HG02798 (cell line): ENCODE data around the gene UMAD1.

Experiments used
- ATAC-seq: cut with Tn5 transposase; IDR thresholded peaks from one replicate; pipeline ENCODE4 v1.9.1; 2021; ENCODE audit warnings: mild to moderate bottlenecking; ENCODE audit not compliant: unreplicated experiment, poor library complexity

The UMAD1 gene

DNA sequence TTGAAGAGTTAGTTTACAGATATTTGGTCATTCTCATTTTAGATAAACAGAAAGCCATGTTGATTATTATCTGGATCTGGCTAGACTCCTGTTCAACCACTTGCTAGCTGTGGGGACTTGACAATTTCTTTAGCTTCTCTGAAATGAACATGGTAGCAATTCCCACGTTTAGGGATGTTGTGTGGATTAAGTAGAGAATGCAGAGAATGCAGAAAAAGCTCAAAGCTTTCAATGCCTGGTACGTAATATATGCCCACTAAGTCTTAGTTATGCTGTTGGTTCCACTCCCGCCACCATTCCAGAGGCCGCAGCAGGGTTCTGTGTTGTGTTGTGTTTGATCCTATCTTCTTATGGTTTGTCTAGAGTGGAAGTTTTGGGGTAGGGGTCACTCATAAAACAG is 117.0 kb downstream of the UMAD1 start:
- ATAC-seq: no peak

DNA sequence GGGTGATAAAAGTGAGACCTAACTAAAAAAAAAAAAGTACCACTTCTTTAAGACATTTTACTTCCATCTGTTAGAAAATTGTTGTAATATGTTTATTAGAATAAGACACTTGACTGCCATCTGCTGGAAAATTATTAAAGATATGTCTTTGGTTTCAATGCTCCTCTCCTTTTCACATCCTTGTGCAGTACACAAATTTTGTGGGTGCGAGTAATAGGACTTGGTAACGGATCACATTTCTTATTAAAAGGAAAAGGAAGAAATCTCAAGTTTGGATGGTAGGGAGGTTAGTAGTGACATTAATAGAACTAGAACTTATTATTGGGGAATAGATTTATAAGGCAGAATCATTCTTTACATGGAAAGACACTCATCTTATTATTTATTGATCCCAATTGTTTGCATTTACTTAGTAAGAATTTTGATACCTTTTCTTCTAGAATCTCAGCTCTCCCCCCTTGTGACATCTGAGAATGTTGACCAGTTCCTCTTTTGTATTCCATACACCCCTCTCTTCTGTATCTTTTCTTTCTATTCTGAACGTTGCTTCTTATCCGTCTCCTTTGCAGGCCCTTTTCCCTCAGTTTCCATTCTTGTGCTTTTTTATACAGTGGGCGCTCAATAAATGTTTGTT is 120.9 kb downstream of the UMAD1 start:
- ATAC-seq: peak; percentile 22

DNA sequence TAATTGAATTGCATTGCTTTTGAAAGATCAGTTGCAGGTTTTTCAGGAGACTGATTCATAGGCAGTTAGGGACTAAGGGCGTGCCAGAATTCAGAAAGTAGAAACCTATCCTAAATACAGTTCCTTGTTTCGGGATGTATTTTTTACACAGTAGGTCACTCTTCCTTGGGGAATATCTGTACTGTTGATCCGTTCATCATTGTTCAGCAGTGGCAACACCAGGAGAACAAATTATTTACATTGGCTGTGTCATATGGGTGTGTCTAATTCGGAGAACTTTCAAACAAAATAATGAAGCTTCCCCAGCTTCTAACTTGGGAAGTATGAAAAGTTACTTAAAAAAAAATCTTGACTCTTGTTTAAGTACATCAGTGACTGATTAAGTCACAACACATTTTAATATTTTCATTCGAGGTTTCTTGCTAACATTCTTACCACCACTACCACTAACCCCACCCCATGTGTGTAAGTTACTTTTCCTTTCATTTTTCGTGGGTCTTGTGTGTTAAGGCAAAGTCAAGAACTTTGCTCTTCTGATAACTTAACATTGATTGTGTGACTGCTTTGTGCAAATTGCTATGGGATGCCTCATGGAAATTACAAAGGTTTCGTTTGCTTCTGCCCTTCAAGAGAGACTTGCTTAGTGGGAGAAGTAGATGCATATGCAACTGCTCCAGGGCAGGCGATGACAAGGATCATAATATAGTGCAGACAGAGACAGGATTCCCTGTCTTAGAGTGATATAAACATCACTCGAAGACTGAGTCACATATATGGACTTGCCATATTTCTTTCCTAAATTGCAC is 121.6 kb downstream of the UMAD1 start:
- peak; percentile 72 for ATAC-seq

DNA sequence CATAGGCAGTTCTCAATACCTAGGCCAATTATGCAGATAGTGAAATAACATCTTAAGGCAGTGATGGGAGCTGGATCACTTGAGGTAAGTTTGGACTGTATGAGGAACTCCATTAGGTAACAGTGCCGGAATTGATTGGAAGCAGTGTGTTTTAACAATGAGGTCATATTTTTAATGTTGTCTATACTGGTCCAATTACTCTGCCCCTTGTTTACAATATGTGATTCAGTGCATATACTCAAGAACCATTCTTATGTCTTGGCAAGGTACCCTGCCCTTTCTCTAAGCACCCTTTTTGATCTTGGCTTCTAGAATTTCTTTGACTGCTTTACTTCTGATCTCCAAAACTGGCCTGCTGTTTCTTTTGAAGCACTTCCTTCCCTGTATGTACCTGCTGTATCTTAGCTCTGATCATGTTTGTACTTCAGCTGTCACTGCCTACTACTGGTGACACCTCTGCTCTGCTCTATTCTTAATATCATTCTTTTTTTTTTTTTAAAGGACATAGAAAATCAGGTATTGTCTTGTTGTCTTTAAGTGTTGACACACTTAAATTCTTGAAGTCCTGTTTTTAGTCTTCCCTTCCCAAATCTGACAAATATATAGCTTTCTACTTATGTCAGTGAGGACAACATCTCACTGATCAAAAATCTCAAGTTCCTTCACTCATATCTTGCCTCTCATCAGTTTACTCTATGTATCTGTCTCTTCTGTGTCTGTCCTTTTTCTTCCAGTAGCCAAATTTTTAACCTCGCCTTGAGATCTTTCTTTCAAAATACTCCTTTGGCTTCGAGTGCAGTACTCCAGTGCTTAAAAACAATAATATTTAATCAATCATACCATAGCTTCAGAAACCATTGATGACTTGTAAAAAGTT is 124.2 kb downstream of the UMAD1 start:
- no peak for ATAC-seq

DNA sequence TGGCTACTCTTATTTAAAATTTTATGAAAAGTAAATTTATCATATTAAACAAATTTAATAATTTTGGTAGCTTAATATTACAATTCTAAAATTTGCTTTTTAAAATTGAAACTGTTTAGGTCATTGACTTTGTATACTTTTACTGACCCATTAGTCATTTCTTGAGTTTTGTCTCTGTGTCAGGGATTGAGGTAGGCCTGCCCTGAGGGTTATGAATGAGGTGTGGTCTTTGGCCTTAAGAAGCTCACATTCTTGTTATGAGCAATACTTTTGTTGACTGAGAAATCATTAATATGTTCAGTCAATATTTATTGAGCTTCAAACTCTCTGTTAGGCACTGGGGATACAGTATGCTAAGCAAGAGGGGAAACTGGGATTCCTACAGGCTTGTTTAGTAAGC is 124.9 kb downstream of the UMAD1 start:
- no peak for ATAC-seq

DNA sequence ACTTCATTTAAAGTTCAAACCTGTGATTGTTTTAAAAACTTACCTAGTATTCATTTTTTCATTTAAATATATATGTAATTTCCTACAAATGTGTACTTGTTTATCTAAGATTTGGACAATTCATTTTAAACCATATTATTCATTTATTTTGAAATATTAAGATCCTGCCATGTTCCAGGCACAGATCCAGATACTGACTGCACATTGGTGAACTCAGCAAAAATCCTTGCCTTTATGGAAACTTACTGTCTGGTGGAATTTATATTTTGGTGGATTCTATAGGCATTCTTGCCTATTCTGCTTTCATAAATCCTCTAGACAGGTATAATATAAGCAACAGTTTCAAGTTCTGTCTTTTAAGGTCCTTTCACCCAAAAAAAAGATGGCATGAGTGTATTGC is 126.1 kb downstream of the UMAD1 start:
- no peak for ATAC-seq

DNA sequence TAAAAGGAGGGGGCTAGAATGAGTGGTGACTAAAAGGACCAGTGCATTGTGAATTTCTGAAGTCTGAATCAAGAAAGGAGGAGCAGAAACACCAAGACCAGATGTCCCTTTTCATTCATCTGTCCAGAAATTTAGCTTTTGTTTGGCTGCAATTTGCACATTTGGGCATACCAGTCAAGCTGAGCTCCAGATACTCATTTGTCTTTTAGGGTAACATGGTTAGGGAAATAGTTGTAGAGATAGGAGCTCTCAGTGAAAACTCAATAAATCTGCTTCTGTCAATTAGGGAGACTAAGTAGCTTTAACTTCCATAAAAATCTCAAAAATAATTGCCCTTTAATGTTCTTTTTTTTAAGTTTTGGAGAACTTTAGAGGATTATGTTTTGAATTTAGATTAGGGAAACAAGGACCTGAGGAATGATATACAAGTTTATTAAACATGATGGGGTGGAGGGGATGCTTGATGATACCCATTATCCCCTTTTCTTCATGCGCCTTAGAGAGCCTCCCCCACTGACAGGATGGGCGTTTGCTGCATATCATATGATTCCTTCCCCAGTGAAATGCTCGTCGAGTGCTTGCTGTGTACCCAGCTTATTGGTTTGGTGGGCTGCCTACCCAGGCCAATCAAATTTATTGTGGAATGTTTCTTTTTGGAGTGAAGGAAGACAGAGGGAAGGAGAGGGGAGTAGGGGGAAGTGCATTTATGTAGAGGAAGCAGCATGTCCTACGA is 128.6 kb downstream of the UMAD1 start:
- ATAC-seq: no peak

DNA sequence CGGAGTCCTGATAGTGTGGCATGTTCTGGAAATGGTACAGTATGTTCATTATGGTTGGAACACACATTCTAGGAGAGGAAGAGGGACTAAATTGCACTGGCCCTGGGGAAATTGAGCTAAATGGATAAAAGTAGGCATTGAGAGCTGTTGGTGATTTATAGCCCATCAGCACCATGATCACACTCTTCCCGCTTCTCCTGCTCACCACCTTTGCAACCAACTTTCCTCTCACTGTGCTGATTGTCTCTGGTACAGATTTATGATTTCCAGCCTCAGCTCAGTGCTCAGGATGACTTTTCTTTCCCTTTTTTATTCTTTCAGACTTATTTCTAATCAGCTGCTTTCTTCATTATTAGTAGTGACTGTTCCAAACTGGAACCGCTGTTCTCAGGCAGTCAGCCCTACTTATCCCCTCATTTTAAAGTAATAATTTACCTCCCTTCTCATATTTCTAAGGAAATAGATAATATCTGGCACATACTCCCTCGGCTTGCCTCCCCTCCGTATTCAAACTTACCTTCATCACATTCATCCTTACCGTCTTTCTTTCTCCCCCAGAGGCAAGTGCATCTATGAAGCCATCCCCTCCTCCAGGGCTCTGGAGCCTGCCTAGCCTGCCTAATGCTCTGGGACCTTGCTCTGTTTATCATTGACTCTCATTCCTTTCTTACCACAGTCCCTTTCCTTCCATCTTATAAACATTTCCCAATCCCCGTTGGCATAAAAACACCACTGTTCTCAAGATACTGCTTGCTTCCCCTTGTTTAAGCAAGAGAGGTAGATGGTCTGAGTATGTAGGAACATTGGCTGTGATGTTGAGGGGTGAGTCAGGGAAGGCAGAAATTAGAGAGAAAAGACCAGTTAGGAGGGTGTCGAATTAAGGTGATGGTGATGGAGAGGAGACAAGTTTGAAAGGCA is 129.4 kb downstream of the UMAD1 start:
- no peak for ATAC-seq

DNA sequence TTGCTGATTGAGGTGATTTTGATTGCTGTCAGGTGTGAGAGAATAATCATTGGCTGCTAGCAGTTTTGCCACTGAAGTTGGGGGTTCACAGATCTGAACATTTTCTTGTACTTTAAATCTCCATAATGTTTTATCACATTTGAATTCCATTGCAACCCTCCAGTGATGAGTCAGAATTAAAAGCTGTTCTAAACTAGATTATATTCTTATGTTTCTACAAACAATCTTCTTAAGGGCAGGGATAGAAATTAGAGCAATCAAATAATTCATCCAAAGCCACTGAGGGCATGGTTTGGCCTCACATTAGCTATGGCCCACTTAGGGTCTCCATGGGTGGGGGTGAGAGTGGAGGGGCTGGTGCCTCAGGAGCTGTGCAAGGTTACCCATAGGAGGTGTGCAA is 130.9 kb downstream of the UMAD1 start:
- ATAC-seq: no peak

DNA sequence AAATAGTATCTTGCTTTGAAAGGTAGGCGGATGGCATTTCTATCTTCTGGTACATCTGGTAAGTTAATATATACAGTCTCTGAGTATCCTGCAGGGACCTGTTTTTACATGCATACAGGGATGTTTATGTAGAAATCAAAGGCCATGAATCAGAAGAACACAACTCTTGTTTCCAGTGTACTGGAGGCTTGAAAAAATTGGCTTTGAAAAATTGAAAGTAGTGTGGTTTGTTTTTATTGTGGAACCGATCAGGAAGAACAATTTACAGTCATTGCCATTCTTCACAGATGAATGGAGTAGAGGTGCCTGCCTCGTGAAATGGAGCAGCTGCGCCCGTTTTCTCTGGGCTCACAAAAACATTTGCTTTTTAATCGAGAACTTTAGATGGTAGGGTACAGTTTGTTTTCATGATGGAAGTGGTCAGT is 131.9 kb downstream of the UMAD1 start:
- ATAC-seq: peak; percentile 46

DNA sequence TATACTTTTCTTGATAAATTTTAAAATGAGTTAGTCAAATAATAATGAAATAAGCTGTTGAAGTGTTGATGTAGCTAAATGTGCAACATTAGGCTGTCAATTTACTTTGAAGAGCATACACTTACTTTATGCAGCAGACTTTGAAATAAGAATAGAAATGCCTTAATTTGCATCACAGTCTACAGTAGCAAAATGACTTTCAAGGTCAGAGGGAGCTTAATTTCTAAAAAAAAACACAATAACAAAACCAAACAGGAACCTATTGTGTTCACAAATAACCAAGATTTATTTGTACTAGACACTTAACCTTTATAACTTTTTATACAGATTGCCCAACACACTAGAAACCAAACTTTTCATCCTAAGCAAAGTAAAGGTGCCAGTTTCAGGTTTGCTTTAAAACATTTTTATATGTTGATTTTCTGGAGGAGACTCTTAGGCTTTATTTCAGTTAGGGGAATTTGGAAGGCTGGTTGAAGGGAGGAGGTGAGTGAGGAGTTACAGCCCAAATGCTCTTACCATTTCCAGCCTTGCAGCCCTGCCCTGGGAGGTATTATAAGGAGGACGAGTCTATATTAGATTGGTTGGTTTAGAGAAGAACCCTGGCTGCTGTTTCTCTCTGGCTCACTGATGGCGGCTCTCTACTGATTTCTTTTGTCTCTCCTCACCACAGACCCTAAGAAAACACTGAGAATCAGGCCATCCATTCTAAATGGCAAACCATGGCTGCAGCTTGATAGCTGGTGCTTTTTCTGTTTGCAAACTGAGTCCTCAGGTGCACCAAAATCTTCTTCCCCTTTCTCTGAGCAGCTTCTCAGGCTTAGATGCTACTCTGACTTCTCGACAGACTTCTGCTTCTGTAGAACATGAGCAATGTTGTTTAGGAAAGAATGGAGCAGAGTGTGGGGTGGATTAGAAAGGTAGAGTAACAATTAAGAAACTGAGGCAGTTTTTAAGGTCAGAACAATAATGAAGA is 133.1 kb downstream of the UMAD1 start:
- ATAC-seq: peak; percentile 69

DNA sequence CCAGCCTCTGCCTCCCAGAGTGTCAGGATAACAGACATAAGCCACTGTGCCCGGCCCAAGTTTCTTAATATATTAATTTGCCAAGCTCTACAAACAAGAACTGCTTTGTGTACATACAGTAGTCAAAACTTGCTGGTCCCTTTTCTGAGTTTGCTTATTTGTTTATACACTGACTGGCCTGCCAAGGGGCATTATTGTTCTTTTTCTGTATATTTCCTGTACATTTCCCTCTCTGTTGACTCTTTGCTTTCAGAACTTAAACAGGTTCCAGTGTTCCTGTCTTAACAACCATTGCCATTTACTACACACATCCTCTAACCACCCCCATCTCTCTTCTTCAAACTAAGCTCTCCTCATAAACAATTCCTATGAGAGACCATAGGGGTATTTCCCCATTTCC is 139.3 kb downstream of the UMAD1 start:
- no peak for ATAC-seq

DNA sequence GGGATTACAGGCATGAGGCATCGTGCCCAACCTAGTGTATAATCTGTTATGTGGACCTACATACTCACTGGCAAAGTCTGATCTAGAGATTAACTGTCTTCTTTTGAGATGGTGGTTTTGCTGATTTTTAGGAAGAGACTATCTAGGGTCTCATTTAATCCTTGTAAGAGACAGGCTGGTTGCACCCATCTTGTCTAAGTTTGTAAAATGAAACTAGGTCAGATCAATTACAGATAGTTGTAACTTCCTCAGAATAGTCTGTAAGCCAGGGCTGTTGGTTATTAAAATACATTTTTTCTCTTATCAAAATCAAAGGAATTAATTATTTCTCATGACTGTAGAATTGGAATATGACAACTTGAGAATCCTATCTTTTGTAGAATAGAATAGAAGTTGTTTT is 142.4 kb downstream of the UMAD1 start:
- no peak for ATAC-seq

DNA sequence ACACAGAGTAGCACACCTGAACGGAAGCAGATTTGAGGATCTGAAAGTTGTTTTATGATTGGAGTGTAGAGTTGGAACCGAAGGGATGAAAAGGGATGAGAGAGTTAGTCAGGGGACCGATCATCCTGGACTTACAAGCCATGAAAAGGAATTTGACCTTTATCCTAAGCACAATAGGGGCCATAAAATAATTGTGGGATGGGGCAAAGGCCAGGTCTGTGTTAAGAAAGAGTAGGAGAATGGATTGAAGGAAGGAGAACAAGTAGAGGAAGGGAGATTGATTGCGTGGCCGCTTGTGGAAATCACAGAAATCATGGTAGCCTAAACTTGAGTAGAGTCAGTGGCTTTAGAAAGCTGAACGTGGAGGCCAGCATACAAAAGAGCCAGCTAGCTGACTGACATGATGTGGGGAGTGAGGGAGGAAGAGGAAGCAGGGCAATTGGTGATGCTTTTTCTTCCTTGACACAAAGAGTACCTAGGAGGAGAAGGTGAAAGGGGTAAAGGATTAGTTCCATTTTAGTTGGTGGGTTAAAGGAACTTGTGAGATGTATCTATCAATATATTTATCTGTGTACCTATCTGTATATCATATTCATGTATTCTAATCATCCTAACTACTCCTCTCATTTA is 144.9 kb downstream of the UMAD1 start:
- ATAC-seq: no peak

DNA sequence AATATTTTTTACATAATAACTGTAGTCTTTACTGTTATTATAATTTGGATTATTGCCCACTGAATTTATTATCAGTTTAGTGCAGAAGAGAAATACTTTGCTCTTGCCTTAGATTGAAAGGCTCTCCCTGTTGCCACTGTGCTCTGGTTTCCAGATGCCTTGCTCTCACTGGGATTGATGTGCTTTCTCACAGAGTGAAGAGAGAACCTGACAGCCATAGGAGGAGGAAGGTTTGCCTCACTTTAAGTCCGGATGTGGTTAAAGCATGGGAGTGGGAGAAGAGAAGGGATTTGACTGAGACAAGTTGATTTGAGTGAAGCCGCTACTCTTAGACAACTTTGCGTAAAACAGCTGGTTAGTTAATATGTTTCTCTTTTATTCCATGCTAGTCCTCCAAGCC is 146.0 kb downstream of the UMAD1 start:
- ATAC-seq: no peak

DNA sequence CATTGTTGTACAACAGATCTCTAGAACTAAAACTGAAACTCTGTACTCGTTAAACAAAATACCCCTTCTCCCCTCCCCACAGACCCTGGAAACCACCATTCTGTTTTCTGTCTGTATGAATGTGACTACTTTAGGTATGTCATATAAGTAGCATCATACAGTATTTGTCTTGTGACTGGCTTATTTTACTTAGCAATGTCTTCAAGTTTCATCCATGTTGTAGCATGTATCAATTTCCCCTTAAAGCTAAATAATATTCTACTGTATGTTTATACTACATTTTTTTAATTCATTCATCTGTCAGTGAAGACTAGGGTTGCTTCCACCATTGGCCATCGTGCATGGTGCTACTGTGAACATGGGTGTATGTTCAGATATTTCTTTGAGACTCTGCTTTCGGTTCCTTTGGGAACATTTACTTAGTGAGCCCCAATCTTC is 149.0 kb downstream of the UMAD1 start:
- ATAC-seq: peak; percentile 98

DNA sequence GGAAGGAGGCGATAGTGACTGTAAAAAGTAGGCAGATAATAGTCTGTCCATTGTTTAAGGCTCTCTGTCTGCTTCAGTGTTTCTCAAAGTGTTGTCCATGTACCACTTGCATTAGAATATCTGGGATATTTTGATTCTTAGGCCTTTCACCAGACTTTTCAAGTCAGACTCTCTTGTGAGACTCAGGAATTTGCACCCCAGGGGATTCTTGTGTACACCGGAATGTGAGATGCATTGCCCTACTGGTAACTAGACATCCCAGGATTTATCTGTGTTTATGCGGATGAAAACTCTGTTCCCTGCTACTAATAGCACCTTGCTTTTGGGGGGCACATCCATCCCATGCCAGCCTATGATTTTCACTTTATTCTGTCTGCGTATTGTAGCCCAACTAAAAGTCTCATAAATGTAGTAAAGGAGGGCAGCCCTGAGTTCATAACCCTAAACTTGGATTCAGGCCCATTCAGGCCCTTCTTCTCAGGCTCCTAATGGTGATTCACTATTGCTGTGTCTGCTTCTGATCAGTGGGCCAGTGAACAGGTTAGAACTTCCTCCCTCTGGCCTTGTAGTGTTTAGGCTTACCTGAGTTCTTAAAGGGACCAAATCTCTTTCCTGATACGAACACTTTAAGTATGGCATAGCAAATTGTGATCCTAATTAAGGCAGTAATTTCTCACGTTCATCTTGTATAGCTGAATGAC is 149.6 kb downstream of the UMAD1 start:
- no peak for ATAC-seq
